ENCODE measurements around the gene NBPF1.
"Not testable (repeated sequence)": the region's sequence is repeated elsewhere in the genome, so short reads cannot be mapped to it uniquely, and the experiment has no call there.

- not testable (repeated sequence) for TF ChIP-seq CBX3 (IDR thresholded peaks at IDR 0.05; ENCODE audit: low read depth); POLR2AphosphoS5 (IDR thresholded peaks at IDR 0.05; ENCODE audit: low read depth, low read length); REST (IDR thresholded peaks at IDR 0.05; ENCODE audit: low read depth); CTCF (IDR thresholded peaks at IDR 0.05 in 2 of 3, conservative IDR thresholded peaks at IDR 0.05 in 1 of 3; ENCODE audit: borderline replicate concordance in 1 of 3, insufficient read depth in 1 of 3, low read depth in 2 of 3, low read length in 2 of 3); POLR2A (IDR thresholded peaks at IDR 0.05; ENCODE audit: borderline replicate concordance, extremely low read depth, insufficient read depth, insufficient read length); RAD21 (IDR thresholded peaks at IDR 0.05; ENCODE audit: low read depth); TCF7L2 (IDR thresholded peaks at IDR 0.05; ENCODE audit: borderline replicate concordance, extremely low read depth, insufficient read depth, insufficient read length); CEBPB (IDR thresholded peaks at IDR 0.05; ENCODE audit: low read depth); EZH2 (IDR thresholded peaks at IDR 0.05); SRF (IDR thresholded peaks at IDR 0.05; ENCODE audit: low read depth)
Measured at GRCh38 chr1:16557034-16557433, 56.3 kb downstream of the NBPF1 start.
